ENCODE measurements around the gene ARHGAP10. TPM values are rescaled to one million over a fixed set of nuclear protein-coding genes. Genes with fewer than 3 reads are reported as not detected.

ARHGAP10 gene
- total RNA-seq, 1 donor from 2014 or later: 28.0 TPM

GRCh38 chr4:147747787-147748454 is 16.0 kb downstream of the ARHGAP10 start:
- DNase-seq (ENCODE audit: low read depth) (no peak), FAIRE-seq (no peak)
- H3K27me3 ChIP-seq (ENCODE audit: insufficient read depth, low read length): no peaks in the 10 kb centered on the region
- no peak overlapping the region for H3K27ac Mint-ChIP-seq (ENCODE audit: unreplicated experiment)
- H3K4me2 ChIP-seq (ENCODE audit: low read length): no peak overlapping the region
- H2AFZ ChIP-seq (ENCODE audit: low read depth, low read length): no peak overlapping the region
- peaks cover 33% of the 10 kb centered on the region for H4K20me1 ChIP-seq (ENCODE audit: insufficient read depth, low read length)
- no peaks in the 10 kb centered on the region for H3K4me1 ChIP-seq (ENCODE audit: insufficient read depth, low read length)
- peaks cover 7% of the 10 kb centered on the region for H3K36me3 Mint-ChIP-seq (ENCODE audit: low read depth, unreplicated experiment)
- peaks cover 71% of the 10 kb centered on the region for H3K79me2 ChIP-seq (ENCODE audit: insufficient read depth, low read length)
- H3K9ac ChIP-seq (ENCODE audit: low read length): no peak overlapping the region
- H3K27ac ChIP-seq (ENCODE audit: low read depth, low read length): no peak overlapping the region
- H3K9me3 ChIP-seq (ENCODE audit: insufficient read depth, low read depth, low read length): no peaks in the 10 kb centered on the region
- H3K27me3 Mint-ChIP-seq (ENCODE audit: low read depth, unreplicated experiment): no peaks in the 10 kb centered on the region
- H3K36me3 ChIP-seq (ENCODE audit: insufficient read depth, low read length): no peaks in the 10 kb centered on the region
- no peak overlapping the region for H3K4me3 Mint-ChIP-seq (ENCODE audit: unreplicated experiment)
- no peak overlapping the region for H3K4me3 ChIP-seq (ENCODE audit: insufficient read depth, low read depth, low read length)
- peaks cover 3% of the 10 kb centered on the region for H3K4me1 Mint-ChIP-seq (ENCODE audit: low read depth, unreplicated experiment)
- TF ChIP-seq EZH2 (IDR thresholded peaks at IDR 0.05; ENCODE audit: insufficient read depth, low read length) (no peak), CTCF (IDR thresholded peaks at IDR 0.05; ENCODE audit: insufficient read depth, low read depth, low read length) (no peak)
- no peaks in the 10 kb centered on the region for H3K9me3 Mint-ChIP-seq (ENCODE audit: unreplicated experiment)

GRCh38 chr4:147749811-147750321 is 18.0 kb downstream of the ARHGAP10 start:
- no peak overlapping the region for H3K4me3 ChIP-seq (ENCODE audit: insufficient read depth, low read depth, low read length)
- no peak overlapping the region for H3K9ac ChIP-seq (ENCODE audit: low read length)
- peak overlapping the region; percentile 44 for H3K4me2 ChIP-seq (ENCODE audit: low read length)
- FAIRE-seq (no peak), DNase-seq (ENCODE audit: low read depth) (peak; percentile 46)
- H3K27ac Mint-ChIP-seq (ENCODE audit: unreplicated experiment): no peak overlapping the region
- no peaks in the 10 kb centered on the region for H3K9me3 ChIP-seq (ENCODE audit: insufficient read depth, low read depth, low read length)
- TF ChIP-seq EZH2 (IDR thresholded peaks at IDR 0.05; ENCODE audit: insufficient read depth, low read length) (no peak), CTCF (IDR thresholded peaks at IDR 0.05; ENCODE audit: insufficient read depth, low read depth, low read length) (no peak)
- peaks cover 14% of the 10 kb centered on the region for H3K4me1 Mint-ChIP-seq (ENCODE audit: low read depth, unreplicated experiment)
- H3K27me3 Mint-ChIP-seq (ENCODE audit: low read depth, unreplicated experiment): no peaks in the 10 kb centered on the region
- H3K36me3 Mint-ChIP-seq (ENCODE audit: low read depth, unreplicated experiment): peaks cover 6% of the 10 kb centered on the region
- peaks cover 23% of the 10 kb centered on the region for H4K20me1 ChIP-seq (ENCODE audit: insufficient read depth, low read length)
- H3K27me3 ChIP-seq (ENCODE audit: insufficient read depth, low read length): no peaks in the 10 kb centered on the region
- no peak overlapping the region for H3K4me3 Mint-ChIP-seq (ENCODE audit: unreplicated experiment)
- no peaks in the 10 kb centered on the region for H3K36me3 ChIP-seq (ENCODE audit: insufficient read depth, low read length)
- no peak overlapping the region for H3K27ac ChIP-seq (ENCODE audit: low read depth, low read length)
- no peak overlapping the region for H2AFZ ChIP-seq (ENCODE audit: low read depth, low read length)
- peaks cover 13% of the 10 kb centered on the region for H3K4me1 ChIP-seq (ENCODE audit: insufficient read depth, low read length)
- peaks cover 58% of the 10 kb centered on the region for H3K79me2 ChIP-seq (ENCODE audit: insufficient read depth, low read length)
- H3K9me3 Mint-ChIP-seq (ENCODE audit: unreplicated experiment): no peaks in the 10 kb centered on the region

DNA sequence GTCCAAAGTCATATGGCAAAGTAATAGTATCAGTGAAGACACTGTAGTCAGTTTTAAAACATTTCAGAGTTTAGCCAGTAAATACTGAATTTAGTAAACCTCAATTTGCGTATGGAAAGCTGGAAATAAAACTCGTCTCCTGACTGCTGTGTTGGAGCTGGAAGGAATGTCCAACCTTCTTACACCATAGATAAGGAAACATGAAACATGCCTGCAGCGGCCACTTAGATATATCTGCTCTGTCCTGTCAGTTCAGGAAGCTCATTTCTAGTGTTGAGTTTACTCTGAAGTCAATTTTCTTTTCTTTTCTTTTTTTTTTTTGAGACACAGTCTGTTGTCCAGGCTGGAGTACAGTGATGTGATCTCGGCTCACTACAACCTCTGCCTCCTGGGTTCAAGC is 21.2 kb downstream of the ARHGAP10 start:
- H3K79me2 ChIP-seq (ENCODE audit: insufficient read depth, low read length): peaks cover 74% of the 10 kb centered on the region
- no peaks in the 10 kb centered on the region for H3K9me3 Mint-ChIP-seq (ENCODE audit: unreplicated experiment)
- H3K36me3 Mint-ChIP-seq (ENCODE audit: low read depth, unreplicated experiment): no peaks in the 10 kb centered on the region
- H3K9me3 ChIP-seq (ENCODE audit: insufficient read depth, low read depth, low read length): no peaks in the 10 kb centered on the region
- H3K27me3 Mint-ChIP-seq (ENCODE audit: low read depth, unreplicated experiment): no peaks in the 10 kb centered on the region
- H3K27ac Mint-ChIP-seq (ENCODE audit: unreplicated experiment): no peak overlapping the region
- peaks cover 31% of the 10 kb centered on the region for H3K4me1 Mint-ChIP-seq (ENCODE audit: low read depth, unreplicated experiment)
- H4K20me1 ChIP-seq (ENCODE audit: insufficient read depth, low read length): peaks cover 19% of the 10 kb centered on the region
- FAIRE-seq: no peak
- H3K4me3 Mint-ChIP-seq (ENCODE audit: unreplicated experiment): no peak overlapping the region
- peaks cover 26% of the 10 kb centered on the region for H3K4me1 ChIP-seq (ENCODE audit: insufficient read depth, low read length)
- H2AFZ ChIP-seq (ENCODE audit: low read depth, low read length): no peak overlapping the region
- H3K27me3 ChIP-seq (ENCODE audit: insufficient read depth, low read length): no peaks in the 10 kb centered on the region
- no peak overlapping the region for H3K4me3 ChIP-seq (ENCODE audit: insufficient read depth, low read depth, low read length)
- TF ChIP-seq CTCF (IDR thresholded peaks at IDR 0.05; ENCODE audit: insufficient read depth, low read depth, low read length) (no peak), EZH2 (IDR thresholded peaks at IDR 0.05; ENCODE audit: insufficient read depth, low read length) (no peak)
- no peak overlapping the region for H3K27ac ChIP-seq (ENCODE audit: low read depth, low read length)
- no peak overlapping the region for H3K9ac ChIP-seq (ENCODE audit: low read length)
- no peak overlapping the region for H3K4me2 ChIP-seq (ENCODE audit: low read length)
- no peaks in the 10 kb centered on the region for H3K36me3 ChIP-seq (ENCODE audit: insufficient read depth, low read length)
- peak; percentile 48 for DNase-seq (ENCODE audit: low read depth)

All from astrocyte (in vitro differentiated cells and primary cell).